Measurements from ENCODE around the gene NEDD8.
A peak's percentile ranks its signal among the peaks of the same experiment; 100 is the strongest.
"Not testable (repeated sequence)": the region's sequence is repeated elsewhere in the genome, so short reads cannot be mapped to it uniquely, and the experiment has no call there.

NEDD8 gene

GRCh38 chr14:24249230-24250021, 17.3 kb upstream of the NEDD8 start:
- Mint-ChIP-seq H3K27ac (peak overlapping the region; percentile 76), H3K4me3 (no peak overlapping the region)

GRCh38 chr14:24247422-24247821, 15.3 kb upstream of the NEDD8 start:
- Mint-ChIP-seq H3K4me1 (ENCODE audit: low read depth) (peaks cover 43% of the 10 kb centered on the region), H3K27ac (peak overlapping the region; percentile 87), H3K27me3 (ENCODE audit: low read depth) (no peaks in the 10 kb centered on the region), H3K36me3 (ENCODE audit: low read depth) (peaks cover 8% of the 10 kb centered on the region), H3K4me3 (peak overlapping the region; percentile 63), H3K9me3 (no peaks in the 10 kb centered on the region)
- DNase-seq (ENCODE audit: low spot score), result no peak

More at GRCh38 chr14:24249230-24250021, 17.3 kb upstream of the NEDD8 start:
- Mint-ChIP-seq H3K4me1 (ENCODE audit: low read depth) (peaks cover 40% of the 10 kb centered on the region), H3K27me3 (ENCODE audit: low read depth) (no peaks in the 10 kb centered on the region), H3K36me3 (ENCODE audit: low read depth) (peaks cover 10% of the 10 kb centered on the region), H3K9me3 (no peaks in the 10 kb centered on the region)
- DNase-seq (ENCODE audit: low spot score), result no peak

DNA sequence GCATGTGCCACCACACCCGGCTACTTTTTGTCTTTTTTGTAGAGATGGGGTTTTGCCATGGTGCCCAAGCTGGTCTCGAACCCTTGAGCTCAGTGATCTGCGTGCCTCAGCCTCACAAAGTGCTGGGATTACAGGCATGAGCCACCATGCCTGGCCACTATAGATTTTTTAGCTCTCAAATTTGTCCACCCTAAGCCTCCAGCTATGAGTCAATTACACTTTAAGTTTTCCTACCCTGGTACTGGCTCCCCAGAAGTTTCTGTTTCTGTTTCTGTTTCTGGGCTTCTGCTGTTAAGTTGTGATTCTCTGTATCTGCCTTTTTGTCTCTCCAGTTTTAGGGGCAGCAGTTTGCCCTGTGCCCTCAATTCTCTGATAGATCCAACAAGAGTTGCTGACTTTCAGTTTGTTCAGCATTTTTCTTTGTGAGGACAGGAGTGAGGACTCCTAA, 14.6 kb upstream of the NEDD8 start:
- Mint-ChIP-seq H3K9me3 (no peaks in the 10 kb centered on the region), H3K27me3 (ENCODE audit: low read depth) (no peaks in the 10 kb centered on the region), H3K4me1 (ENCODE audit: low read depth) (peaks cover 43% of the 10 kb centered on the region), H3K4me3 (peak overlapping the region; percentile 78), H3K27ac (peak overlapping the region; percentile 95), H3K36me3 (ENCODE audit: low read depth) (peaks cover 9% of the 10 kb centered on the region)
- peak; percentile 35 for DNase-seq (ENCODE audit: low spot score)

DNA sequence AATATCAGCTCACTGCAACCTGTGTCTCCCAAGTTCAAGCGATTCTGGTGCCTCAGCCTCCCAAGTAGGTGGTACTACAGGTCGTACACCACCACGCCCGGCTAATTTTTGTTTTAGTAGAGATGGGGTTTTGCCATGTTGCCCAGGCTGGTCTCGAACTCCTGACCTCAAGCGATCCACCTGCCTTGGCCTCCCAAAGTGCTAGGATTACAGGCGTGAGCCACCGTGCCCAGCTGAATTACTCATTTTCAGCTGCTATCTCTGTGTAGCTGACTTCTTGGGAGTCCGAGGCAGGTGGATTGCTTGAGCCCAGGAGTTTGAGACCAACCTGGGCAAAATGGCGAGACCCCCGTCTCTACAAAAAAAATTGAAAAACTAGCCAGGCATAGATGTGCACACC, 13.2 kb upstream of the NEDD8 start:
- Mint-ChIP-seq H3K36me3 (ENCODE audit: low read depth) (peaks cover 15% of the 10 kb centered on the region), H3K4me1 (ENCODE audit: low read depth) (peaks cover 37% of the 10 kb centered on the region), H3K4me3 (peak overlapping the region; percentile 44)
- not testable (repeated sequence) for DNase-seq (ENCODE audit: low spot score); H3K27me3 Mint-ChIP-seq (ENCODE audit: low read depth); H3K27ac Mint-ChIP-seq; H3K9me3 Mint-ChIP-seq

GRCh38 chr14:24243336-24243836, 11.2 kb upstream of the NEDD8 start:
- peaks cover 41% of the 10 kb centered on the region for H3K4me1 Mint-ChIP-seq (ENCODE audit: low read depth)
- H3K27ac Mint-ChIP-seq, result peak overlapping the region; percentile 100
- peaks cover 29% of the 10 kb centered on the region for H3K36me3 Mint-ChIP-seq (ENCODE audit: low read depth)
- no peaks in the 10 kb centered on the region for H3K27me3 Mint-ChIP-seq (ENCODE audit: low read depth)
- no peak for DNase-seq (ENCODE audit: low spot score)
- H3K4me3 Mint-ChIP-seq, result peak overlapping the region; percentile 97
- no peaks in the 10 kb centered on the region for H3K9me3 Mint-ChIP-seq

DNA sequence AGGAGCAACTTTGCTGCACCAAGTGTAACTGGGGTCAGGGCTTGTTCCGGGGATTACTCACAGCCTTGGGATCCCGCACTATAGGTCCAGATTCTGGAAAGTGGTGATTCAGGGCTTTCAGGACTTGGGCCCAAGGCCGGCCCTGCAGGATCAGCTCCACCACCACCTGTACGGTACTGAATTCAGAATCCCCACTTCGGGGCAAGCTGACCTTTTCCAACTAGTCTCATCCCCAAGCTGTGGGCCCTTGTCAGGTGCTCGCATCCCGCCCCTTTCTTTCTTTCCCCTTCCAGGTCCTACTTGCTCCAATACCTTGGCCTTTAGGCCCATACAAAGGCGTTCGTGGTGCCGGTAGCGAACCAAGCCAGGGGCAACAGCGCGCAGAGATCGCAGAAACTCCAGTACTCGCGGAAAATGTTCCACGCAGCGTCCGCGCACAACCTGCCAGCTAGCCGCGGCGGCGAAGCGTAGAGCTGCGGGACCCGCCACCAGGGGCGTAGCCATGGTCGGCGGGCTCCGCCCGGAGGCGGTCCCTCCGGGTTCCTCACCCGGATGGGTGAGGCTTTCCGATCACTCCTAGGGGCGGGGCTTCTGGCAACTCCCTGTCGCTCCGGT, 9.8 kb upstream of the NEDD8 start:
- DNase-seq (ENCODE audit: low spot score), result peak; percentile 93
- Mint-ChIP-seq H3K4me3 (peak overlapping the region; percentile 97), H3K36me3 (ENCODE audit: low read depth) (peaks cover 42% of the 10 kb centered on the region), H3K27me3 (ENCODE audit: low read depth) (no peaks in the 10 kb centered on the region), H3K9me3 (no peaks in the 10 kb centered on the region), H3K4me1 (ENCODE audit: low read depth) (peaks cover 37% of the 10 kb centered on the region), H3K27ac (peak overlapping the region; percentile 100)

DNA sequence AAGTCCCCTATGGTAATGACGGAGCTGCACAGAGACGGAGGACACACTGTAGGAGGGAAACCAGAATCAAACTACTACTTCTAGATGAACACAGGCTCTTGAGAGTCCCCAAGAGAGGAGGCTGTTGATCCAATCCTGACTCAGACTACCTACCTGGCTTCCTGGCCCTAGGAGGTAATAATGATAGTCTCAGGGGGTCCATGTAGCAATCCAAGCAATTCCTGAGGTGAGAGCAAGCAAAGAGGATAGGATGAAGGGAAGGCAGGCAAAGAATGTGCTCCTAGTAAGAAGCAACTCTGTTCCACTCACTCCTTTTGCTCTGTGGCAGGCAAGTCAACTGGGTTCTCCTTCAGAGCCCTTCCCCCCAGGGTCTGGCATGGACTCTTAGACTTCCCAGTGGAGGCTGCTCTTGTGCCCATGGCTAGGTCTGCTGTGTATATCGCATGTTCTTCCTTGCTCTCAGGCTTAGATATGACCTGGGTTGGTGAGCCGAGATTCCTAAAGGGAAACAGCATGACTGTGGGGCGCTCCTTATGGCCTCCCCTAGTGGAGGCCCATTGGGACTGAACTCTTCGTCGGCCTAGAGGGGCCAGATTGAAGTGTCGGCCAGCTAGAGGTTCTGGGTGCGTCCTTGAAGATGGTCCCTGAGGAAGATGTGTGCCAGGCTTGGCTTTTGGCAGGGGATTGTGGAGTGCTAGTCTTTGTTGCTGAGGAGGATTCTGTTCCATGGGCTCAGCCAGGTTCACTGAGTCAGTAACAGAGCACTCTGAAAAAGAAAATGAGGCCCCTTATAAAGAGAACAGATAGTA, 8.1 kb upstream of the NEDD8 start:
- DNase-seq (ENCODE audit: low spot score), result no peak
- Mint-ChIP-seq H3K9me3 (no peaks in the 10 kb centered on the region), H3K36me3 (ENCODE audit: low read depth) (peaks cover 57% of the 10 kb centered on the region), H3K4me3 (peak overlapping the region; percentile 97), H3K27ac (peak overlapping the region; percentile 47), H3K4me1 (ENCODE audit: low read depth) (peaks cover 38% of the 10 kb centered on the region), H3K27me3 (ENCODE audit: low read depth) (no peaks in the 10 kb centered on the region)

- Mint-ChIP-seq H3K27ac (peak overlapping the region; percentile 13), H3K36me3 (ENCODE audit: low read depth) (peaks cover 70% of the 10 kb centered on the region), H3K4me3 (no peak overlapping the region), H3K27me3 (ENCODE audit: low read depth) (no peaks in the 10 kb centered on the region), H3K9me3 (no peaks in the 10 kb centered on the region), H3K4me1 (ENCODE audit: low read depth) (peaks cover 49% of the 10 kb centered on the region)
- DNase-seq (ENCODE audit: low spot score), result no peak
These were observed 6.4 kb upstream of the NEDD8 start for GRCh38 chr14:24238527-24239037.

- Mint-ChIP-seq H3K4me3 (no peak overlapping the region), H3K27me3 (ENCODE audit: low read depth) (no peaks in the 10 kb centered on the region), H3K27ac (peak overlapping the region; percentile 13), H3K36me3 (ENCODE audit: low read depth) (peaks cover 70% of the 10 kb centered on the region), H3K9me3 (no peaks in the 10 kb centered on the region), H3K4me1 (ENCODE audit: low read depth) (peaks cover 53% of the 10 kb centered on the region)
- DNase-seq (ENCODE audit: low spot score), result no peak
These were observed 6.0 kb upstream of the NEDD8 start for GRCh38 chr14:24238123-24238522.

GRCh38 chr14:24237463-24237955, 5.3 kb upstream of the NEDD8 start:
- peaks cover 70% of the 10 kb centered on the region for H3K36me3 Mint-ChIP-seq (ENCODE audit: low read depth)
- no peaks in the 10 kb centered on the region for H3K27me3 Mint-ChIP-seq (ENCODE audit: low read depth)
- no peak for DNase-seq (ENCODE audit: low spot score)
- H3K9me3 Mint-ChIP-seq, result no peaks in the 10 kb centered on the region
- H3K4me1 Mint-ChIP-seq (ENCODE audit: low read depth), result peaks cover 53% of the 10 kb centered on the region
- no peak overlapping the region for H3K4me3 Mint-ChIP-seq
- no peak overlapping the region for H3K27ac Mint-ChIP-seq

DNA sequence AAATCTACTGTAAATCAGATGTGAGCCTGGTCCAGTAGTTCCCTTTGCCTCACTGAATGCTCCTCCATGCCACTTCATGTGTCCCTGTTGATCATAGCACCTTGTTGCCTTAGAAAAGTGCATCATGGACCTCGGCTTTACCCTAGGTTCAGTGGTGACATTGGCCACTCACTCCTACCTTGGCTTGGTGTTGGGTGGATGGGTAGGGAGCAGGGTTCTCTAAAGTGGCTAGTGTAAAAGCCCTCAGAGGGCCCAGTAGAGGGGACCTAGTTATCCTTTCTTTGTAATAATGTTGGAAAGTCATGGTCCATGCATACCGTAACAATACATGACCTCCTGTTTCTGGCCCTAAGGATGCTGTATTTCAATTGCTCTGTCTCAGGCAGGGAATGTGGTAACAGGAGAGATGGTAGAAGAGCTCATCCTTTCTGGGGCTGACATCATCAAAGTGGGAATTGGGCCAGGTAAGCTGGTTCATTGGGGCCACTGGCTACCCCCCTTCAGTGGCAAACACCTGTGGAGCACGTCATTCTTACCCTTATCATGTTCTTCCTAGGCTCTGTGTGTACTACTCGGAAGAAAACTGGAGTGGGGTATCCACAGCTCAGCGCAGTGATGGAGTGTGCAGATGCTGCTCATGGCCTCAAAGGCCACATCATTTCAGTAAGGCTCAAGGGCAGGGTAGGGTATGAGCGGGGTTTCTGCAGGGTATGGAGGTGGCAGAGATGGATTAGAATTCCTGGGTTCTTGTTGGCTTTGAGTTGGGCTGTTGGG, 4.7 kb upstream of the NEDD8 start:
- Mint-ChIP-seq H3K27me3 (ENCODE audit: low read depth) (no peaks in the 10 kb centered on the region), H3K27ac (peak overlapping the region; percentile 21), H3K9me3 (no peaks in the 10 kb centered on the region), H3K4me1 (ENCODE audit: low read depth) (peaks cover 53% of the 10 kb centered on the region), H3K36me3 (ENCODE audit: low read depth) (peaks cover 69% of the 10 kb centered on the region), H3K4me3 (no peak overlapping the region)
- DNase-seq (ENCODE audit: low spot score), result no peak

GRCh38 chr14:24235804-24236688, 3.9 kb upstream of the NEDD8 start:
- peaks cover 68% of the 10 kb centered on the region for H3K36me3 Mint-ChIP-seq (ENCODE audit: low read depth)
- peaks cover 56% of the 10 kb centered on the region for H3K4me1 Mint-ChIP-seq (ENCODE audit: low read depth)
- H3K27me3 Mint-ChIP-seq (ENCODE audit: low read depth), result no peaks in the 10 kb centered on the region
- no peaks in the 10 kb centered on the region for H3K9me3 Mint-ChIP-seq
- DNase-seq (ENCODE audit: low spot score), result no peak
- peak overlapping the region; percentile 32 for H3K27ac Mint-ChIP-seq
- H3K4me3 Mint-ChIP-seq, result no peak overlapping the region

All from T-helper 2 cell treated with Interferon-gamma antibody and Interleukin-4, amounts not matched to agents 5 μg/mL and 100 μg/mL, for 36 hours (primary cell).